SIG-M5 (cell line): ENCODE measurements around the gene SLCO2A1.

Experiments used
- DNase-seq: peaks from one replicate; lab custom pipeline; 2025; lab: John Stamatoyannopoulos, UW

SLCO2A1 gene

DNA sequence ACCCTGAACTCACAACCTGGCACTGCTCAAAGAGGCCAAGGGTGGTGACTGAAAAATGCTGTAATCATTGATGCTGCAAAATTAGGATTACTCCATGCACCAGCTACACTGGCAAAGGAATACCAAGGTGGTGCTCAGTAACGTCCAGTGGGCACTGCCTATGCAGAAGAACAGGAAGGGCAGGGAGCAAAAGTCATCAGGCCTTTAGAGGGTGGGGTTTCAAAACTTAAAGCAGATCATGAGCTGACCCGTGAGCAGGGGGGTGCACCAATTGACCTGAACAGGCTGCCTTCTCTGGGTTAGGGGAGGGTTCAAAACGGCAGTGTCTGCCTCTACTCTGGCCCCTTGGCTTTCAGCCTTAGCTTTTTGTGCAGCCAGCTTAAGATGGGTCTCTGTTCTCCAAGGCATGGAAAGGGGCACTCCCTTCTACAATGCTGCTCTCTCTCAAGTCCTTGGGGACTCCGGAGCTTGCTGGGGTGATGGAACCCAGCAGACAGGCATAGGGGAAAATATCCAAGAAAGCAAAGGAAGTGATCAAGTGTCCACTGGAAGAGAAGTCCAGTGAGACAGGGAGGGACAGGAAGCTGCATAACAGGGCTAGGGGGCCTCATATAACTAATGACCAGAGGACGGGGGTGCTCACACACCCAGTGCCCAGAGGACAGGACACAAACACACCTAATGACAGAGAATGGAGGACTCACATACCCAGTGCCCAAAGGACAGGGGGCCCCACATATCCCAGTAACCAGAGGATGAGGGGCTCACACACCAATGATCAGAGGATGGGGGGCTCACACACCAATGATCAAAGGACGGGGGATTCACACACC, 145.5 kb downstream of the SLCO2A1 start:
- DNase-seq = no peak

DNA sequence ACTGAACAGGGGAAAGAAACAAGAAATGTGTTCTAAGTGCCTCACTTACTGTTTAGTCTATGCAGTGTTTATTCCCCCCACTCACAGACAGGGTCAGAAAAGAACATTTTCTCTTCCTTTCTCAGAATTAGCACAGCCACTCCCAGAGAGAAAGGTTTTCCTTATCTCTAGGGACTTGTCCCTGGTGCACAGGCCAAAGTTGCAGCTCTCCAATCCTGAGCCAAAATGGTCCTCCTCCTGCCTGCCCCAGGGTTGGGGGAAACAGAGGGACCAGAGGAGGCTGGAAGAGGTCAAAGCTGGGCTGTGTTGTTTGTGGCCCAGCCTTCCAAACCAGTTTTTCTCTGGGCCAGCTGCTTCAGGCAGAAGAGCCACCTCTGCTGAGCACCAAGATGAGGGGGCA, 146.1 kb downstream of the SLCO2A1 start:
- no peak for DNase-seq

DNA sequence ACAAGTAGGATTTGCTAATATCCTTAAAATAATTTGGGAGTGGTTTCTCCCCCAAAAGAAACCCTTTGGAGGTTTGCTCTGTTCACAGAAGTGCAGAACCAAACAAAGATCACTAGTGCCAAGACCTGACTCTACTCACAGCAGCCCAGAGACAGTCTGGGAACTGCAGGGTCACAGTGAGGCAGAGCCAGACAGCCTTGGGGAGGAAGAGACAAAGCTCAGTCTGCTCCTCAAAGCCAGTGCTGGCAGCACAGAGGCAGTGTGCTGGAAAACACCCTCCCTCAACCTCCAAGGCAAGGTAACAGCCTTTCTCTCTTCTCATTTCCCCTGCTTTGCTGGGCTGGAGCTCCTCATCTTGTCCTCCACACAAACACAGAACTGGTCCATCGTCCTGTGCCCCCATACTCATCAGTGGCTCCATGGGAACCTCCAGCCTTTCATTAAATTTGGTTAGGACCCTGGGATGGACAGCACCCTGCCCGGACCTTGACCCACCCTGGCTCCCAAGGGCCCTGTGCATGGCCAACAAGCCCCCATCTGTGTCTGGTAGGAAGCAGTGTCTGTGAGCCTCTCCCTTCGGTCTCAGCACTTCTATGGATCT, 146.6 kb downstream of the SLCO2A1 start:
- no peak for DNase-seq

DNA sequence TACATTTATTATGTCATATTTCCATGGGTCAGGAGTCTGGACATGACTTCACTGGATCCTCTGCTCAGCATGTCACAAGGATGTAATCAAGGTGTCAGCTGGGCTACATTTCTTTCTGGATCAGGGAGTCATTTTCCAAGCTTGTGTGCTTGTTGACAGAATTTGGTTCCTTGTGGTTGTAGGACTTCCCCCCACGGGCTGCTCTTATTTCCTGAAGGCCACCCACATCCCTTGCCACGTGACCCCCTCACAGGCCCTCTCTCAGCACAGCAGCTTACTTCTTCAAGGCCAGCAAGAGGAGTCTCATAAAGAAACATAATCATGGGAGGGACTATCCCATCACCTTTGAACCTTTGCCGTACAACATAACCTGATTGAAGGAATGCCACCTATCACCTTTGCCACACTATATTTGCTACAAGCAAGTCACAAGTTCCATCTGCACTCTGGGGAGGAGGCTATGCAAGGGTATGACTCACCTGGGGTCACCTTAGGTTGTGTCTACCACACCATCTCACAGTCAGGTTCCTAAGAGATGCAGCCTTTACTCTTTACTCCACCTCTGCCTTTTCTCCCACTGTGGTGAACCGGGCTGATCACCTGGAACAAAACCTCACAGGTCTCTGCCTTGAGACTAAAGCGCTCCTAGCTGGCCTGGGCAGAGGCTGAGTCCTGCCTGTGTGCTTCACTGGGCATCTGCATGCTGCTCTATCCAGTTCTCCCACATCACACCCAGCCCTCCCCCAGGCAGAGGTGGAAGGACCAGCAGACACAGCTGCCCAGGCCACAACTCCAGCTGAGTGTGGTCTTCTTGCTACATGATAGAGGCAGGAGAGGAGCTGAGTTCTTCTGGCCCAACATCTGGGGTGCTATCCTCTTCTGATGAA, 147.5 kb downstream of the SLCO2A1 start:
- DNase-seq = no peak

DNA sequence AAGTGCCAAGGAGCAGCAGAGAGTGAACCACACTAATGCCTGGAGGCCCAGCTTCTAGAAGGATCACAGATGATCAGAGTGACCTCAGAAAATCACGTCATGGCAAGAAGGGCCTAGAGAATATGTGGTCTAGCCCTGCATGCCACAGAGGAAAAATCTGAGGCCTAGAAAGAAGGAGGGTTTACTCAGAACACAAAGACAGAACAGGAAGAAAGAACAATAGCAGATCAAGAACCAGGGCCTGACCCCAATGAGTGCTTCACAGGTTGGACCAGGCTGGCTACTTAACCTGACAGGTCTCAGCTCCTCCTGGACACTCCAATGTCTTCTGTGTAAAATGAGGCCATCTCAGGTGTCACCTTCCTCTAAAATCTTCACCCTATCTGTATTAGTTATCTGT, 148.2 kb downstream of the SLCO2A1 start:
- DNase-seq = no peak

DNA sequence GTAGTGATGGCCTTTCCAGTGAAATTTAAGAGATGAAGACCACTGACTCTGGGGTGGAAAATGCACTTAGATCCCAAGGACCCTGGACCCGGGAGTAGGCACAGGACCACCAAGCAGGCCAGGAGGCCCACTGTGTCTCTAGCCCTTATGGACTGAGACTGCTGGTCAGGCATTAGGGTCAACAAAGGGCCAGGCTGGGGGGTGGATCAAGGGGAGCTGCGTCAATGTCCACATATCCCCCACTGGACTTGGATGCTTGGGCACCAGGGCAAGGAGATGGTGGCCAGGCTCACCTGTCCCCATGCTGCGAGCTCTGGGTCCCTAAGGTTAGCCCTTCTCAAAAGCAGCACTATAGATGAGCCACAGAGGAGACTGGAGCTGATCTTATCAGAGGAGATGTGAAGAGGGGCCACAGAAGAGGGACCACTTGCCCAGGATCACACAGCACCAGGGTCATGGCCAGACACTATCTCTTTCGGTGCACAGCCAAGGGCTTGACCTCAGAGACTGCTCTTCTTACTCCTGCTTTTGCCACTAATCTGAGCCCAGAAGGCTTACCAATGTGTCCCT, 148.8 kb downstream of the SLCO2A1 start:
- DNase-seq = no peak

DNA sequence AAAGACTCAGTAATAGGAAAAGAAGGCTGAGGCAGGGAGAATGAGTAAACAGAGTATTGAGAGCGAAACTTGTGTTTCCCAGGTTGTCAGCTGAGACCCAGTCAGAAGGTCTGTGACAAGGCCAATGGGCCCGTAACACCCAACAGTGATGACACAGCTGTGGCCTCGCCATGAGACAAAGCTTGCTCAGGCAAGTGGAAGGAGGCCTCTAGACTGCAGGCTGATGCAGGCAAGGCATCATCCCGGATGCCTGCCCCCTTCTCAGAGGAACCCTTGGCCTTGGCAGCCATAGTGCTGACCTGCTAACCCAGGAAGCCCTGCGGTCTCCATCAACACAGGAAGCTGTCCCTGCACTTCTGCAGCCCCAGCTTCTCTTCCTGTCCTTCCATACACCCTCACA, 149.4 kb downstream of the SLCO2A1 start:
- DNase-seq = no peak

DNA sequence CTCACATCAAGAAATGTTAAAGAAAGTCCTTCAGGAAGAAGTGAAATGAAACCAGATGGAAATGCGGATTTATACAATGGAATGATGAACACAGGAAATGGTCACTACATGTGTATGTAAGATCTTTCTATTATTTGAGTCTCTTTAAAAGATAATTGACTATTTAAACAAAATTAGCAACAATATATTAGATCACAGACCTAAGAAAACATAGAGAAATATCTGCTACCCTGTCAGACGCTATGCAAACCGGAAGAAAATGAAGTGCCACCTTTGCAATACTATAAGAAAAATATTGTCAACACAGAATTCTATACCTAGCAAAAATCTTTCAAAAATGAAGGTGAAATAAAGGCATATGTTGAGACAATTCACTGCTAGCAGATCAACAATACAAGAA, 151.2 kb downstream of the SLCO2A1 start:
- DNase-seq = no peak
